Type B pancreatic cell (in vitro differentiated cells): ENCODE measurements around the gene FGF3. TPM values are rescaled to one million over a fixed set of nuclear protein-coding genes. Genes with fewer than 3 reads are reported as not detected.

ENCODE experiments used
- DNase-seq: peaks from one replicate; pipeline ENCODE4 v3.0.0; 2021; ENCODE audit warnings: mixed read lengths; ENCODE audit not compliant: unreplicated experiment; ENCODE audit errors: extremely low spot score
- H3K27ac Mint-ChIP-seq: 2 replicates; pipeline ENCODE4 v1.8.0; 2021; ENCODE audit warnings: mild to moderate bottlenecking, mixed read lengths
- H3K27me3 Mint-ChIP-seq: 2 replicates; pipeline ENCODE4 v1.8.0; 2021; ENCODE audit warnings: mixed read lengths
- H3K36me3 Mint-ChIP-seq: 2 replicates; pipeline ENCODE4 v1.8.0; 2021; ENCODE audit warnings: mixed read lengths
- H3K4me1 Mint-ChIP-seq: one replicate; pipeline ENCODE4 v1.8.0; 2021; ENCODE audit warnings: mixed read lengths; ENCODE audit not compliant: unreplicated experiment
- H3K4me3 Mint-ChIP-seq: 2 replicates; pipeline ENCODE4 v1.8.0; 2021; ENCODE audit warnings: mild to moderate bottlenecking, mixed read lengths
- H3K9me3 Mint-ChIP-seq: 2 replicates; pipeline ENCODE4 v1.8.0; 2021; ENCODE audit warnings: mixed read lengths
- CTCF ChIP-seq: fragments of 200-600 bp; sonication (generic); conservative IDR thresholded peaks from 2 replicates; pipeline ENCODE4 v1.5.0; 2021; ENCODE audit warnings: antibody characterized with exemption, mild to moderate bottlenecking
- total RNA-seq: library from RNA; stranded (reverse); gene quantifications from 2 replicates; pipeline ENCODE4 v1.2.1, GENCODE V29; 2021; ENCODE audit warnings: low replicate concordance

FGF3 gene
- total RNA-seq, 1 donor from 2014 or later, result not detected

- Mint-ChIP-seq H3K36me3 (no peaks in the 10 kb centered on the region), H3K27ac (no peak overlapping the region), H3K4me3 (no peak overlapping the region), H3K27me3 (peaks cover 51% of the 10 kb centered on the region), H3K9me3 (no peaks in the 10 kb centered on the region), H3K4me1 (no peaks in the 10 kb centered on the region)
- TF ChIP-seq CTCF, result no peak
- no peak for DNase-seq
Measured at GRCh38 chr11:69825037-69825834, 6.0 kb upstream of the FGF3 start.

GRCh38 chr11:69823641-69824265 is 4.5 kb upstream of the FGF3 start:
- no peak for TF ChIP-seq CTCF
- H3K4me3 Mint-ChIP-seq, result no peak overlapping the region
- DNase-seq, result no peak
- no peaks in the 10 kb centered on the region for H3K9me3 Mint-ChIP-seq
- peaks cover 64% of the 10 kb centered on the region for H3K27me3 Mint-ChIP-seq
- H3K4me1 Mint-ChIP-seq, result peaks cover 5% of the 10 kb centered on the region
- no peaks in the 10 kb centered on the region for H3K36me3 Mint-ChIP-seq
- no peak overlapping the region for H3K27ac Mint-ChIP-seq

GRCh38 chr11:69822676-69823494 is 3.7 kb upstream of the FGF3 start:
- no peaks in the 10 kb centered on the region for H3K36me3 Mint-ChIP-seq
- no peak overlapping the region for H3K27ac Mint-ChIP-seq
- TF ChIP-seq CTCF, result no peak
- H3K9me3 Mint-ChIP-seq, result no peaks in the 10 kb centered on the region
- H3K4me3 Mint-ChIP-seq, result no peak overlapping the region
- H3K27me3 Mint-ChIP-seq, result peaks cover 64% of the 10 kb centered on the region
- DNase-seq, result no peak
- H3K4me1 Mint-ChIP-seq, result peaks cover 5% of the 10 kb centered on the region

DNA sequence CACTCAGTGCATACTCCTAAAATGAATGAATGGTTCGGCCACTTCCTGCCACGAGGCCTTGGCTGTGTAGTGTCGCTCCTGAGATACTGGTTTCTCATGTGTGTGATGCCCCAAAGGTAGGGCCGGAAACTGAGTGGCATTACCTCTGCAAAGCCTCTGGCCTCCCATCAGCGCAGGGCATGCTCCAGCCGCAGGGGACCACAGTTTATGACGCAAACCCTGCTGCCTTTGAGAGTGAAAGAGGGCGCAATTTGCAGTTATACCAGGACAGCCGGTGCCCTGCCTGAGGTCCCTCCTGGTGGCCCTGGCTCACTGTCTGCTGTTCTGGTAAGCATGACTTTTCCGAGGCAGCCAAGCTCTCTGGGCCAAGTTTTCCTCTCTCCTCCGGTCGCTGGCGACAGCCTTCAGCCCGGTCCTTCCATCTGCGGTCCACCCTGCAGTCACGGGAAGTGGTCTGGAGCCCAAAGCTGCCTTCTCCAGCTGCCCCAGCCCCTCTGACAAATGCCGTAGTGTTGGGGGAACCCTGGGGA is 2.4 kb upstream of the FGF3 start:
- no peak for DNase-seq
- TF ChIP-seq CTCF, result no peak
- H3K36me3 Mint-ChIP-seq, result no peaks in the 10 kb centered on the region
- peaks cover 66% of the 10 kb centered on the region for H3K27me3 Mint-ChIP-seq
- peaks cover 5% of the 10 kb centered on the region for H3K4me1 Mint-ChIP-seq
- no peak overlapping the region for H3K4me3 Mint-ChIP-seq
- no peak overlapping the region for H3K27ac Mint-ChIP-seq
- no peaks in the 10 kb centered on the region for H3K9me3 Mint-ChIP-seq

DNA sequence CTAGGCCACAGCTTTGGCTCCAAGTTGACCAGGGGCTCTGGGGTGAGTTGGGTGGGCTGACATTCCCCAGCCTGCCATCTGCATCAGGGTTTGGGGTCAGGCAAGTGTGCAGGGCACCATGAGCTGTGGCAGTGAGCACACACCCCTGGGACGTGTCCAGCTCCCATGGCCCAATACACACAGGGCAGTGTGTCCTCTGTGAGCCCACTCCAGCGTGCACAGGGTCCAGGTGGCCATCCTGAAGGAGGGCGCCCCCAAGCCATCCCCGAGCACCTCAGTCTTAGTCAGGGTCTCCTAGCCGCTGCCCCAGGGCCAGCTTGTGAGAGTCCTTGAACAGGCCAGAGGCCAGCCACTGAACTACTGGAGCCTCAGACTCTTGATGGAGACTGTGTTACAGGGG is 1.2 kb upstream of the FGF3 start:
- no peak overlapping the region for H3K27ac Mint-ChIP-seq
- no peaks in the 10 kb centered on the region for H3K9me3 Mint-ChIP-seq
- TF ChIP-seq CTCF, result no peak
- DNase-seq, result no peak
- H3K36me3 Mint-ChIP-seq, result no peaks in the 10 kb centered on the region
- peaks cover 5% of the 10 kb centered on the region for H3K4me1 Mint-ChIP-seq
- no peak overlapping the region for H3K4me3 Mint-ChIP-seq
- H3K27me3 Mint-ChIP-seq, result peaks cover 69% of the 10 kb centered on the region
